ENCODE results near the gene SP140. TPM values are rescaled to one million over a fixed set of nuclear protein-coding genes. Genes with fewer than 3 reads are reported as not detected.

Gene SP140
- total RNA-seq, 1 donor from 2014 or later = 0.69 TPM

DNA sequence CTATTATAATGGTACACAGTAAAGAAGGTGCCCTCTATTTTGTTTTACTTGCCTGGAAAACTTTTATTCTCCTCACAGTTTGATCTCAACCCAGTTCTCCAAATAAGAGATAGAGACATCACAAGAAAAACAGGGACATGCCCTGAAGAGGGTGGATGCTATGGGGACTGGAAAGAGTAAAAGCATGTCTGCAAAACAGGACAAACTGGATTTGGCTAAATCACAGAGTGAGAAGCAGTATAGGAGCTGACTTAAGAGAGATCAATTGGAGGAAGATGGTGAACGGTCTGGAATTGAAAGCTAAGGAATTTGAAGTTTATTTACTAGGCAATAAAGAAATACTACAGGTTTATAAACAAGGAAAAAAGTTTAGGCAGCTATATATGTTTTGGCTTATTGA lies 134.5 kb downstream of the SP140 start:
- DNase-seq (ENCODE audit: low spot score, unreplicated experiment) = no peak
- peaks cover 5% of the 10 kb centered on the region for H3K36me3 Mint-ChIP-seq (ENCODE audit: insufficient read depth)
- H3K9me3 Mint-ChIP-seq (ENCODE audit: low read depth) = peaks cover 9% of the 10 kb centered on the region
- no peak overlapping the region for H3K4me3 Mint-ChIP-seq (ENCODE audit: low read depth)
- H3K4me1 Mint-ChIP-seq (ENCODE audit: low read depth) = peaks cover 7% of the 10 kb centered on the region
- TF ChIP-seq, protein P1, sequence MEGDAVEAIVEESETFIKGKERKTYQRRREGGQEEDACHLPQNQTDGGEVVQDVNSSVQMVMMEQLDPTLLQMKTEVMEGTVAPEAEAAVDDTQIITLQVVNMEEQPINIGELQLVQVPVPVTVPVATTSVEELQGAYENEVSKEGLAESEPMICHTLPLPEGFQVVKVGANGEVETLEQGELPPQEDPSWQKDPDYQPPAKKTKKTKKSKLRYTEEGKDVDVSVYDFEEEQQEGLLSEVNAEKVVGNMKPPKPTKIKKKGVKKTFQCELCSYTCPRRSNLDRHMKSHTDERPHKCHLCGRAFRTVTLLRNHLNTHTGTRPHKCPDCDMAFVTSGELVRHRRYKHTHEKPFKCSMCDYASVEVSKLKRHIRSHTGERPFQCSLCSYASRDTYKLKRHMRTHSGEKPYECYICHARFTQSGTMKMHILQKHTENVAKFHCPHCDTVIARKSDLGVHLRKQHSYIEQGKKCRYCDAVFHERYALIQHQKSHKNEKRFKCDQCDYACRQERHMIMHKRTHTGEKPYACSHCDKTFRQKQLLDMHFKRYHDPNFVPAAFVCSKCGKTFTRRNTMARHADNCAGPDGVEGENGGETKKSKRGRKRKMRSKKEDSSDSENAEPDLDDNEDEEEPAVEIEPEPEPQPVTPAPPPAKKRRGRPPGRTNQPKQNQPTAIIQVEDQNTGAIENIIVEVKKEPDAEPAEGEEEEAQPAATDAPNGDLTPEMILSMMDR (IDR thresholded peaks at IDR 0.05; ENCODE audit: unreplicated experiment) = no peak
- H3K27ac Mint-ChIP-seq = no peak overlapping the region
- no peaks in the 10 kb centered on the region for H3K27me3 Mint-ChIP-seq

DNA sequence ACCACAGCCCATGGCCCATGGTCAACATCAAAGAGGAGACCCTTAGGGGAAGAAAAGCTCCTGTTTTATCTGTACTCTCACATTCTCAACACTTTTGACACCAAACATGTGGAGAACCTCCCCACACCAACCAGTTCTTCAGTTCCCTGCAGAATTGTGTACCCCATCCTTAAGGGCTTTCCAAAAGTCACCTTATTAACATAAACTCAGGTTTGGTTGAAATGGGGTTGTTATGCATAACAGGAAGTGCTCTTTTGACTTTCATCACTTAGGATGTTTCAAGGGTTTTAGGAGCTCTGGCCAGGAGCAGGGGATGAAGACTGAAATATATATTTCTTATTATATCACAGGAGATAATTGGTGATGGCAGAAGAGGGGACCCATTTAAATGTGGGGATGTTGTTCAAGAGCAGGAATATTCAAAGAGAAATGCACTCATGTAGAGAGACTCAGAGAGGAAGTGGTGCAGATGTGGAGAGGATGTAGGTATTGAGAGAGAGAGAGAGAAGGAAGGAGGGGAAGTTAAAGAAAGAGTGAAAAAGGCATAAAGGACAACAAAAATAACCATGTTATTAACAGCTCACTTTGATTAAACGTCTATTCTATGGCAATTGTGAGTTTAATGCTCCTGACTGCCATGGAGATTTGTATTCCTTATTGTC lies 136.6 kb downstream of the SP140 start:
- H3K9me3 Mint-ChIP-seq (ENCODE audit: low read depth) = peaks cover 14% of the 10 kb centered on the region
- H3K4me3 Mint-ChIP-seq (ENCODE audit: low read depth) = no peak overlapping the region
- DNase-seq (ENCODE audit: low spot score, unreplicated experiment) = no peak
- TF ChIP-seq, protein P1 (IDR thresholded peaks at IDR 0.05; ENCODE audit: unreplicated experiment) = no peak
- H3K27me3 Mint-ChIP-seq = no peaks in the 10 kb centered on the region
- no peak overlapping the region for H3K27ac Mint-ChIP-seq
- H3K4me1 Mint-ChIP-seq (ENCODE audit: low read depth) = peaks cover 7% of the 10 kb centered on the region
- H3K36me3 Mint-ChIP-seq (ENCODE audit: insufficient read depth) = peaks cover 5% of the 10 kb centered on the region

Other genes with a start within 250 kb of the SP140 start
- gene SLC16A14, start 156.8 kb upstream of the SP140 start, total RNA-seq = 2.4 and 3.6 TPM in 2 replicates
- 5.1 and 5.8 TPM in 2 replicates for gene SP110, start 5.8 kb upstream of the SP140 start, total RNA-seq
- 2.7 and 3.4 TPM in 2 replicates for gene SP140L, start 101.5 kb downstream of the SP140 start, total RNA-seq
- gene SP100, start 190.5 kb downstream of the SP140 start, total RNA-seq = 2.3 and 4.1 TPM in 2 replicates

Measured in progenitor cell of endocrine pancreas (in vitro differentiated cells).